ENCODE data around the gene JAK1. TPM values are rescaled to one million over a fixed set of nuclear protein-coding genes. Genes with fewer than 3 reads are reported as not detected.
A peak's percentile ranks its signal among the peaks of the same experiment; 100 is the strongest.

Gene JAK1
- total and polyA plus RNA-seq, 10 of the 15 experiments (the other 5 are each of a cell fraction or from before 2014, with no cell fraction given) = 9.6 to 45.5 (median 35.7) TPM

DNA sequence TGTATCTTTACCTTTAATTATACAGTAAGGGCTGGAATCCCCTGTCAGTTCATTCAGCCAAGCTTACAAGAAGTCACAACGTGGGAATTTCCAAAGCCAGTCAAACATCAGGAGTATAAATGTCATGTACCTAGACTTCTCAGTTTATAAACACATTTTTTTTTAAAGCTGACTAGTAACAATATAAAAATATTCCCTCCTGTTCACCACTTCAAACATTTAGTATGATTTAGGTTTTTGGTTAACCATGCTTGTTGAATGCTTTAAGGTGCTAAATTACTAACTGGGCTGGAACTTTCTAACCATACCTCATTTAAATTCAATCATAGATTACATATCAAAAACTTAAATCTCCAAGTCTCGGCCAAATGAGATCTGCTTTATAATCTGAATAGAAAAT, 44.0 kb downstream of the JAK1 start:
- Histone ChIP-seq H3K4me3 (no peak overlapping the region), H3K27me3 (replicated peaks in 1 of 2; ENCODE audit: control insufficient read depth in 2 of 2, insufficient read depth in 2 of 2, low read length in 1 of 2) (no peaks in the 10 kb centered on the region), H3K9me3 (replicated peaks; ENCODE audit: control insufficient read depth, insufficient read depth, low read length) (no peaks in the 10 kb centered on the region), H4K20me1 (ENCODE audit: control insufficient read depth, insufficient read depth) (peaks cover 5% of the 10 kb centered on the region), H3K79me2 (ENCODE audit: control insufficient read depth, insufficient read depth, low read length) (peaks cover 12% of the 10 kb centered on the region), H3K4me1 (ENCODE audit: control insufficient read depth, insufficient read depth, low read length) (peaks cover 10% of the 10 kb centered on the region), H3K36me3 (ENCODE audit: control insufficient read depth in 2 of 2, insufficient read depth in 2 of 2, low read length in 1 of 2) (peaks cover 0 to 2% of the 10 kb centered on the region in 2 experiments; a peak in 2 of 4 replicates), H2AFZ (ENCODE audit: control insufficient read depth, low read depth, low read length) (no peak overlapping the region), H3K4me2 (ENCODE audit: control insufficient read depth, insufficient read depth) (no peak overlapping the region), H3K9ac (ENCODE audit: control insufficient read depth, insufficient read depth, low read length) (no peak overlapping the region), H3K27ac (ENCODE audit: control insufficient read depth, insufficient read depth) (no peak overlapping the region)
- ChIA-PET CTCF (interaction anchor here (0.6 to 1.0 kb wide), 2 partner anchors 99 to 654 kb away, joined by 3 read pairs; no protein-coding TSS in a partner anchor), RAD21 (ENCODE audit: unreplicated experiment) (interaction anchor here (1.1 to 1.5 kb wide), 3 partner anchors 24 to 40 kb away, joined by 3 to 4 read pairs (median 3); no protein-coding TSS in a partner anchor), POLR2A (no interaction called here), SMC1A (ENCODE audit: uncharacterized antibody, unreplicated experiment) (interaction anchor here (0.9 to 1.2 kb wide), 4 partner anchors 16 to 45 kb away, joined by 3 to 4 read pairs (median 3); no protein-coding TSS in a partner anchor)
- FAIRE-seq (no peak), DNase-seq (ENCODE audit: low read depth, low spot score) (no peak), ATAC-seq (no peak; the same call in 2 of the 3 replicates)
- intact Hi-C loops (cut with micrococcal nuclease; ENCODE audit: unreplicated experiment) (no loop called here), in situ Hi-C loops (cut with MboI) (no loop called here)
- no peak for TF ChIP-seq BMI1 (IDR thresholded peaks at IDR 0.05; ENCODE audit: borderline replicate concordance)
- no peak for TF ChIP-seq NR2C2 (IDR thresholded peaks at IDR 0.05; ENCODE audit: borderline replicate concordance, control insufficient read depth, insufficient read length, low read depth)
- peak; percentile 46; the same call in 1 of the 2 replicates for TF ChIP-seq RUNX3 (IDR thresholded peaks at IDR 0.05; ENCODE audit: low read length)
- TF ChIP-seq, protein P1, sequence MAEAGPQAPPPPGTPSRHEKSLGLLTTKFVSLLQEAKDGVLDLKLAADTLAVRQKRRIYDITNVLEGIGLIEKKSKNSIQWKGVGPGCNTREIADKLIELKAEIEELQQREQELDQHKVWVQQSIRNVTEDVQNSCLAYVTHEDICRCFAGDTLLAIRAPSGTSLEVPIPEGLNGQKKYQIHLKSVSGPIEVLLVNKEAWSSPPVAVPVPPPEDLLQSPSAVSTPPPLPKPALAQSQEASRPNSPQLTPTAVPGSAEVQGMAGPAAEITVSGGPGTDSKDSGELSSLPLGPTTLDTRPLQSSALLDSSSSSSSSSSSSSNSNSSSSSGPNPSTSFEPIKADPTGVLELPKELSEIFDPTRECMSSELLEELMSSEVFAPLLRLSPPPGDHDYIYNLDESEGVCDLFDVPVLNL (IDR thresholded peaks at IDR 0.05; ENCODE audit: low read depth, low read length) = no peak
- TF ChIP-seq MEF2A (IDR thresholded peaks at IDR 0.05; ENCODE audit: insufficient read depth, low read depth, low read length) = no peak
- TF ChIP-seq, protein P2, sequence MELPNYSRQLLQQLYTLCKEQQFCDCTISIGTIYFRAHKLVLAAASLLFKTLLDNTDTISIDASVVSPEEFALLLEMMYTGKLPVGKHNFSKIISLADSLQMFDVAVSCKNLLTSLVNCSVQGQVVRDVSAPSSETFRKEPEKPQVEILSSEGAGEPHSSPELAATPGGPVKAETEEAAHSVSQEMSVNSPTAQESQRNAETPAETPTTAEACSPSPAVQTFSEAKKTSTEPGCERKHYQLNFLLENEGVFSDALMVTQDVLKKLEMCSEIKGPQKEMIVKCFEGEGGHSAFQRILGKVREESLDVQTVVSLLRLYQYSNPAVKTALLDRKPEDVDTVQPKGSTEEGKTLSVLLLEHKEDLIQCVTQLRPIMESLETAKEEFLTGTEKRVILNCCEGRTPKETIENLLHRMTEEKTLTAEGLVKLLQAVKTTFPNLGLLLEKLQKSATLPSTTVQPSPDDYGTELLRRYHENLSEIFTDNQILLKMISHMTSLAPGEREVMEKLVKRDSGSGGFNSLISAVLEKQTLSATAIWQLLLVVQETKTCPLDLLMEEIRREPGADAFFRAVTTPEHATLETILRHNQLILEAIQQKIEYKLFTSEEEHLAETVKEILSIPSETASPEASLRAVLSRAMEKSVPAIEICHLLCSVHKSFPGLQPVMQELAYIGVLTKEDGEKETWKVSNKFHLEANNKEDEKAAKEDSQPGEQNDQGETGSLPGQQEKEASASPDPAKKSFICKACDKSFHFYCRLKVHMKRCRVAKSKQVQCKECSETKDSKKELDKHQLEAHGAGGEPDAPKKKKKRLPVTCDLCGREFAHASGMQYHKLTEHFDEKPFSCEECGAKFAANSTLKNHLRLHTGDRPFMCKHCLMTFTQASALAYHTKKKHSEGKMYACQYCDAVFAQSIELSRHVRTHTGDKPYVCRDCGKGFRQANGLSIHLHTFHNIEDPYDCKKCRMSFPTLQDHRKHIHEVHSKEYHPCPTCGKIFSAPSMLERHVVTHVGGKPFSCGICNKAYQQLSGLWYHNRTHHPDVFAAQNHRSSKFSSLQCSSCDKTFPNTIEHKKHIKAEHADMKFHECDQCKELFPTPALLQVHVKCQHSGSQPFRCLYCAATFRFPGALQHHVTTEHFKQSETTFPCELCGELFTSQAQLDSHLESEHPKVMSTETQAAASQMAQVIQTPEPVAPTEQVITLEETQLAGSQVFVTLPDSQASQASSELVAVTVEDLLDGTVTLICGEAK (IDR thresholded peaks at IDR 0.05; ENCODE audit: borderline replicate concordance) = no peak
- no peak for TF ChIP-seq LARP7 (IDR thresholded peaks at IDR 0.05)
- no peak for TF ChIP-seq CTCF (IDR thresholded peaks at IDR 0.05 in 2 of 3, conservative IDR thresholded peaks at IDR 0.05 in 1 of 3; ENCODE audit: control insufficient read depth in 2 of 3, extremely low read depth in 1 of 3, insufficient read depth in 1 of 3, low read depth in 3 of 3, low read length in 3 of 3)
- TF ChIP-seq MTA2 (IDR thresholded peaks at IDR 0.05; ENCODE audit: low read depth) = peak; percentile 48; the same call in 1 of the 2 replicates
- TF ChIP-seq SUZ12 (IDR thresholded peaks at IDR 0.05; ENCODE audit: unreplicated experiment) = no peak
- TF ChIP-seq ZNF274 (IDR thresholded peaks at IDR 0.05; ENCODE audit: insufficient read depth, insufficient read length) = no peak
- TF ChIP-seq TCF7 (IDR thresholded peaks at IDR 0.05; ENCODE audit: borderline replicate concordance) = peak; percentile 46; the same call in 1 of the 2 replicates
- TF ChIP-seq RELB (IDR thresholded peaks at IDR 0.05; ENCODE audit: low read depth) = peak; percentile 23; the same call in 1 of the 2 replicates
- BruUV-seq (replicated peaks) = no TSS peak
- WGBS (ENCODE audit: insufficient coverage, insufficient replicate concordance, low lambda C conversion rate, missing lambda C conversion rate) = 2% methylated on average over 2 of the region's 2 CpGs
